H1 (cell line): Measurements from ENCODE around the gene MLC1. TPM values are rescaled to one million over a fixed set of nuclear protein-coding genes. Genes with fewer than 3 reads are reported as not detected.

Source experiments
- CTCF ChIA-PET: fragments of 300-600 bp; sonication (Branson Sonifier 250); formaldehyde crosslinking; loops from one replicate; lab custom pipeline; 2021; ENCODE audit not compliant: partially characterized antibody; lab: Charles Lee
- POLR2A ChIA-PET: fragments of 300-600 bp; sonication (Branson Sonifier 250); formaldehyde crosslinking; loops from one replicate; lab custom pipeline; 2021; ENCODE audit warnings: inconsistent platforms; ENCODE audit not compliant: partially characterized antibody; lab: Charles Lee
- DNase-seq, 2 experiments: peaks; one replicate each; pipeline versions ENCODE4 v3.0.0 to v3.0.0-alpha.2; 2010 to 2022; ENCODE audit warnings: low spot score in 2 of 2, low read depth in 1 of 2, mixed read lengths in 1 of 2
- FAIRE-seq: peaks from 2 replicates; lab custom pipeline; 2011; peaks lifted over from hg19 to GRCh38; lab: Jason Lieb, UNC
- H2AFZ ChIP-seq: 2 replicates; pipeline ENCODE4 v1.8.1; 2012; ENCODE audit warnings: low read length, inconsistent platforms
- H2AK5ac ChIP-seq: 2 replicates; pipeline ENCODE4 v1.6.1; 2013; ENCODE audit warnings: low read depth, low read length
- H2BK120ac ChIP-seq: replicated peaks from 2 replicates; pipeline ENCODE3; 2013; ENCODE audit warnings: low read depth, low read length, inconsistent platforms
- H2BK12ac ChIP-seq: 2 replicates; pipeline ENCODE4 v1.6.1; 2013; ENCODE audit warnings: low read depth, low read length
- H2BK15ac ChIP-seq: 2 replicates; pipeline ENCODE4 v1.6.1; 2013; ENCODE audit warnings: low read length
- H2BK20ac ChIP-seq: 2 replicates; pipeline ENCODE4 v1.6.1; 2013; ENCODE audit warnings: low read length
- H2BK5ac ChIP-seq: 2 replicates; pipeline ENCODE4 v1.6.1; 2013; ENCODE audit warnings: low read depth, low read length
- H3K14ac ChIP-seq: 2 replicates; pipeline ENCODE4 v1.6.1; 2013; ENCODE audit warnings: inconsistent platforms; ENCODE audit not compliant: insufficient read length
- H3K18ac ChIP-seq: 2 replicates; pipeline ENCODE4 v1.6.1; 2013; ENCODE audit warnings: low read length; ENCODE audit errors: extremely low read depth
- H3K23ac ChIP-seq: 2 replicates; pipeline ENCODE4 v1.6.1; 2013; ENCODE audit warnings: inconsistent platforms; ENCODE audit not compliant: insufficient read length
- H3K23me2 ChIP-seq: 2 replicates; pipeline ENCODE4 v1.6.1; 2013; ENCODE audit warnings: low read depth, low read length
- H3K27ac ChIP-seq: 2 replicates; pipeline ENCODE4 v1.6.1; 2011; ENCODE audit warnings: low read depth, low read length, inconsistent platforms
- H3K27me3 ChIP-seq, 4 experiments: replicated peaks in 1 of 4; 1 replicate in 1 of 4; 2 replicates in 3 of 4; pipeline versions ENCODE4 v1.6.1 to v1.8.1; 2011 to 2013; ENCODE audit warnings: low read length in 3 of 4, mild to moderate bottlenecking in 3 of 4, inconsistent platforms in 2 of 4, mixed read lengths in 2 of 4, moderate library complexity in 1 of 4; ENCODE audit not compliant: control insufficient read depth in 3 of 4, insufficient read depth in 3 of 4; ENCODE audit errors: extremely low read depth in 1 of 4
- H3K36me3 ChIP-seq, 4 experiments: 2 replicates each; pipeline versions ENCODE4 v1.6.1 to v1.8.1; 2011 to 2013; ENCODE audit warnings: mild to moderate bottlenecking in 4 of 4, low read length in 3 of 4, moderate library complexity in 2 of 4, control low read depth in 1 of 4, inconsistent platforms in 1 of 4; ENCODE audit not compliant: insufficient read depth in 4 of 4, control insufficient read depth in 2 of 4
- H3K4ac ChIP-seq: replicated peaks from 2 replicates; pipeline ENCODE3; 2013; ENCODE audit warnings: low read length, low read depth, mixed read lengths, inconsistent platforms; ENCODE audit not compliant: insufficient read length
- H3K4me1 ChIP-seq, 4 experiments: replicated peaks in 1 of 4; 1 replicate in 1 of 4; 2 replicates in 3 of 4; pipeline versions ENCODE4 v1.6.1 to v1.8.1; 2011 to 2013; ENCODE audit warnings: low read length in 3 of 4, inconsistent platforms in 2 of 4, mixed read lengths in 1 of 4; ENCODE audit not compliant: insufficient read depth in 4 of 4, control insufficient read depth in 3 of 4
- H3K4me2 ChIP-seq, 2 experiments: 2 replicates each; pipeline versions ENCODE4 v1.6.1 to v1.8.1; 2011 to 2013; ENCODE audit warnings: low read depth in 2 of 2, low read length in 2 of 2, control low read depth in 1 of 2, inconsistent platforms in 1 of 2, mild to moderate bottlenecking in 1 of 2; ENCODE audit not compliant: insufficient read depth in 1 of 2
- H3K4me3 ChIP-seq, 4 experiments: fragments of 200-600, 300-600 bp in 1 of 4; sonication (generic), shearing (Covaris generic), sonication (Bioruptor Twin) in 1 of 4; 2 replicates each; pipeline versions ENCODE4 v1.5.1 to v1.8.1; 2011 to 2016; ENCODE audit warnings: low read length in 4 of 4, low read depth in 3 of 4, control low read depth in 2 of 4, inconsistent platforms in 2 of 4, mild to moderate bottlenecking in 2 of 4, mixed read lengths in 1 of 4, moderate library complexity in 1 of 4; ENCODE audit not compliant: insufficient read depth in 2 of 4; ENCODE audit errors: extremely low read depth in 1 of 4
- H3K56ac ChIP-seq: replicated peaks from 2 replicates; pipeline ENCODE3; 2013; ENCODE audit warnings: low read depth, mild to moderate bottlenecking, mixed read lengths, low read length, inconsistent platforms; ENCODE audit not compliant: insufficient read length
- H3K79me1 ChIP-seq: 2 replicates; pipeline ENCODE4 v1.6.1; 2013; ENCODE audit warnings: low read depth, low read length, control low read depth
- H3K79me2 ChIP-seq, 2 experiments: 2 replicates each; pipeline versions ENCODE4 v1.6.1 to v1.8.1; 2012 to 2013; ENCODE audit warnings: low read length in 2 of 2, mild to moderate bottlenecking in 2 of 2, inconsistent platforms in 1 of 2; ENCODE audit not compliant: insufficient read depth in 2 of 2, control insufficient read depth in 1 of 2
- H3K9ac ChIP-seq, 4 experiments: replicated peaks in 1 of 4; 1 replicate in 1 of 4; 2 replicates in 3 of 4; pipeline versions ENCODE4 v1.6.1 to v1.8.1; 2011 to 2013; ENCODE audit warnings: low read depth in 3 of 4, low read length in 3 of 4, control low read depth in 2 of 4, mild to moderate bottlenecking in 2 of 4, moderate library complexity in 2 of 4, inconsistent platforms in 1 of 4; ENCODE audit errors: extremely low read depth in 1 of 4
- H3K9me3 ChIP-seq, 2 experiments: 2 replicates each; pipeline versions ENCODE4 v1.6.1 to v1.8.1; 2012 to 2013; ENCODE audit warnings: mild to moderate bottlenecking in 2 of 2, moderate library complexity in 2 of 2, control low read depth in 1 of 2, inconsistent platforms in 1 of 2, low read depth in 1 of 2, low read length in 1 of 2, mixed read lengths in 1 of 2; ENCODE audit not compliant: insufficient read depth in 2 of 2
- H4K20me1 ChIP-seq, 2 experiments: replicated peaks in 1 of 2; 2 replicates each; pipeline versions ENCODE3 to v1.8.1; 2011 to 2013; ENCODE audit warnings: inconsistent platforms in 2 of 2, low read length in 2 of 2, mild to moderate bottlenecking in 1 of 2; ENCODE audit not compliant: insufficient read depth in 2 of 2, control insufficient read depth in 1 of 2
- H4K5ac ChIP-seq: 2 replicates; pipeline ENCODE4 v1.6.1; 2013; ENCODE audit warnings: low read length, low read depth, mixed read lengths, inconsistent platforms; ENCODE audit not compliant: insufficient read length
- H4K8ac ChIP-seq: 2 replicates; pipeline ENCODE4 v1.8.0; 2013; ENCODE audit warnings: mild to moderate bottlenecking, moderate library complexity, low read length, inconsistent platforms; ENCODE audit not compliant: insufficient read depth; ENCODE audit errors: extremely low read depth
- H4K91ac ChIP-seq: replicated peaks from 2 replicates; pipeline ENCODE3; 2013; ENCODE audit warnings: low read length, mixed read lengths, inconsistent platforms; ENCODE audit not compliant: insufficient read length
- POLR2AphosphoS5 ChIP-seq: IDR thresholded peaks from 2 replicates; pipeline ENCODE4 v1.6.1; 2011; ENCODE audit warnings: low read depth, low read length
- POU5F1 ChIP-seq: IDR thresholded peaks from 2 replicates; pipeline ENCODE4 v1.6.1; 2011; ENCODE audit warnings: low read depth, mild to moderate bottlenecking, low read length, moderate library complexity
- RAD21 ChIP-seq, 2 experiments: IDR thresholded peaks in 1 of 2; conservative IDR thresholded peaks in 1 of 2; 2 replicates each; pipeline ENCODE4 v1.6.1; 2011; ENCODE audit warnings: low read depth in 2 of 2, low read length in 2 of 2, improper control_type of control experiment in 1 of 2, inconsistent platforms in 1 of 2, mild to moderate bottlenecking in 1 of 2, moderate library complexity in 1 of 2
- SP1 ChIP-seq: IDR thresholded peaks from 2 replicates; pipeline ENCODE4 v1.6.1; 2011; ENCODE audit warnings: low read depth, low read length
- SP4 ChIP-seq: IDR thresholded peaks from 2 replicates; pipeline ENCODE4 v1.6.1; 2012; ENCODE audit warnings: low read length, inconsistent platforms
- YY1 ChIP-seq: IDR thresholded peaks from 2 replicates; pipeline ENCODE4 v1.6.1; 2011; ENCODE audit warnings: low read depth, mild to moderate bottlenecking, low read length
- WGBS, 2 experiments: shearing (Covaris generic) in 1 of 2; methylation state at CpG; one replicate each; pipeline versions ENCODE4 v1.1.6 to v1.1.7; 2013 to 2015; ENCODE audit warnings: low lambda C conversion rate in 2 of 2, mixed read lengths in 2 of 2, inconsistent platforms in 1 of 2, low coverage in 1 of 2, missing lambda C conversion rate in 1 of 2; ENCODE audit not compliant: insufficient replicate concordance in 2 of 2, insufficient coverage in 1 of 2, insufficient read length in 1 of 2; ENCODE audit errors: extremely low coverage in 1 of 2, missing lambda C conversion rate in 1 of 2; 5-methylcytosine and 5-hydroxymethylcytosine counted together
- polyA plus RNA-seq, 7 experiments: library from polyadenylated mRNA; depleted of rRNA in 3 of 7; stranded (reverse) in 5 of 7; unstranded in 2 of 7; fragments of >200 nt in 5 of 7; fragments of 200-250 nt in 2 of 7; gene quantifications; 1 replicate in 5 of 7; 2 replicates in 1 of 7; 4 replicates in 1 of 7; pipeline versions ENCODE4 v1.2.1 to v1.2.3, GENCODE V29; 2011 to 2013; ENCODE audit warnings: missing spikeins in 2 of 7, mixed read lengths in 2 of 7
- total RNA-seq: library from RNA; stranded (reverse); fragmentation: NEBNext Ultra II Directional; extraction: Animal tissue kit (Norgen Biotek cat#: 25700); gene quantifications from 2 replicates; pipeline ENCODE4 v1.2.1, GENCODE V29; 2021

MLC1 gene
- total and polyA plus RNA-seq, 2 of the 8 experiments (the other 6 are each of a cell fraction or from before 2014, with no cell fraction given) = 0.20 TPM; not detected in 1

DNA sequence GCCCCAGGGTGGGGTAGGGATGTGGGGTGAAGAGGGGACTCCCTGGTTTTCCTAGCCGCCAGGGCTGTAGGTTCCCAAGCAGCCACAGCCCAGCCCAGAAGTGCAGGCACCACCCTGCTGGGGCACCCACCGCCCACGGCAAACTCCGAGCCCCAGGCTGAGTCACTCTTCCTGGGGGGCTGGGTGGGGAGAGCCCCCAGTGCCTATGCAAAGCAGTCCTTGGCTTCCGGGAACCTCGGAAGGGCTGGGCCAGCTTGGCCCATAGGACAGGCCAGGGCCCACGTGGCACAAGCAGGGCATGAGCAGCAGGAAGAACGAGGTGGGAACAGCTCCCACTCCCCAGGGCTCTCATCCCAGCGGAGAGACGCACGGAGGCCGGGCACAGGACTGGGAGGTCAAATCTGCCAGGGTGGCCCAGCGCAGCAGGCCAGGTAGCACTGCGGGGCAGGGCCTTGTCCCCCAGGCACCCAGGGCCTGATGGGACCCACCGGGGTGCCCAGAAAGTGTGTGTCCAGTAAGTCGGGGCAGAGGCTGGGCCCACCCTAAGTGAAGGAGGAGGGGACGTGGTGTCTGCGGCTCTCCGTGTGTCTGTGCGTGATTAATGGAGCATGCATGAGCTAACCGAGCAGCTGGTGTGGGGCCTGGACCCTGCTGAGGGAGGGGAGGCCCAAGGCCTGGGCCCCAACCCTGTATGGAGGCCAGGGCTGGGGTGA is 68.1 kb downstream of the MLC1 start:
- Histone ChIP-seq H2BK20ac (no peak overlapping the region), H2AFZ (no peak overlapping the region), H3K27me3 (peaks cover 18 to 40% (median 29%) of the 10 kb centered on the region in 4 experiments), H4K20me1 (peaks cover 0 to 3% of the 10 kb centered on the region in 2 experiments), H3K4ac (no peak overlapping the region), H2BK5ac (no peak overlapping the region), H4K5ac (no peak overlapping the region), H3K79me1 (no peaks in the 10 kb centered on the region; the same call in 1 of the 2 replicates), H3K36me3 (no peaks in the 10 kb centered on the region; a peak in 1 of 8 replicates), H3K79me2 (no peaks in the 10 kb centered on the region), H4K91ac (no peak overlapping the region), H3K4me3 (no peak overlapping the region), H3K56ac (no peak overlapping the region), H2BK15ac (no peak overlapping the region), H2BK120ac (no peak overlapping the region), H3K4me2 (no peak overlapping the region), H3K14ac (no peak overlapping the region), H3K18ac (no peak overlapping the region), H3K27ac (no peak overlapping the region), H3K4me1 (peaks cover 0 to 13% (median 7%) of the 10 kb centered on the region in 4 experiments; a peak in 6 of 7 replicates), H3K23ac (no peak overlapping the region), H3K9me3 (peaks cover 0 to 12% of the 10 kb centered on the region in 2 experiments; a peak in 2 of 4 replicates), H3K9ac (no peak overlapping the region), H2AK5ac (no peak overlapping the region), H2BK12ac (no peak overlapping the region), H3K23me2 (peaks cover 7% of the 10 kb centered on the region; the same call in 1 of the 2 replicates), H4K8ac (no peak overlapping the region; the same call in 1 of the 2 replicates)
- DNase-seq (no peak), FAIRE-seq (no peak)
- CTCF ChIA-PET = interaction anchor here (0.7 to 2.5 kb wide), 7 partner anchors 10 to 250 kb away, joined by 3 to 12 read pairs (median 5); no protein-coding TSS in a partner anchor
- 90% methylated on average over 21 of the region's 21 CpGs; no CpG with 5 or more reads in 1 of the 2 experiments for WGBS, 2 experiments
- TF ChIP-seq YY1 = no peak
- no peak for TF ChIP-seq POU5F1
- TF ChIP-seq SP4 = no peak
- no peak for TF ChIP-seq POLR2AphosphoS5
- TF ChIP-seq RAD21 (IDR thresholded peaks at IDR 0.05 in 1 of 2, conservative IDR thresholded peaks at IDR 0.05 in 1 of 2; ENCODE audit: low read depth in 2 of 2, low read length in 2 of 2) = no peak
- TF ChIP-seq SP1 = no peak
- POLR2A ChIA-PET = no interaction called here
